ENCODE results near the gene NPM1.
"Not testable (repeated sequence)": the region's sequence is repeated elsewhere in the genome, so short reads cannot be mapped to it uniquely, and the experiment has no call there.

NPM1 gene

DNA sequence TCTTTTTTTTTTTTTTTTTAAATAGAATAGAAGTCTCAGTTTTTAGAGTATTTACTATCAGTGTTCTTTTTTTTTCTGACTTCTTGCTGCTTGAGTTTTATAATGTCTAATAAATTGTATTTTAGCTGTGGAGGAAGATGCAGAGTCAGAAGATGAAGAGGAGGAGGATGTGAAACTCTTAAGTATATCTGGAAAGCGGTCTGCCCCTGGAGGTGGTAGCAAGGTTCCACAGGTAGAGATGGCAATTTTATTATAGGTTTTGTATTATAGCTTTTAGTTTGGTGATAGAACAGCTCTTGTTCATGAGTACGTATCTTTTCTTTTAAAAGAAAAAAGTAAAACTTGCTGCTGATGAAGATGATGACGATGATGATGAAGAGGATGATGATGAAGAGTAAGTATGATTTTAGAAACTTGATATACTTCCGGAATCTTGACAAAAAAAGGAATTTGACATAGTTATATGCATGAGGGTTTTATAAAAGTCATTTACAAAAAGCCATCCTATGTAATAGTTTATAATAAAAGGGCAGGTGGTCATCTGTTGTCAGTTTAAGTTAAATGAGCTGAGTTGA, 5.0 kb downstream of the NPM1 start:
- H4K20me1 ChIP-seq (ENCODE audit: insufficient read depth, low read length) = peaks cover 93% of the 10 kb centered on the region

DNA sequence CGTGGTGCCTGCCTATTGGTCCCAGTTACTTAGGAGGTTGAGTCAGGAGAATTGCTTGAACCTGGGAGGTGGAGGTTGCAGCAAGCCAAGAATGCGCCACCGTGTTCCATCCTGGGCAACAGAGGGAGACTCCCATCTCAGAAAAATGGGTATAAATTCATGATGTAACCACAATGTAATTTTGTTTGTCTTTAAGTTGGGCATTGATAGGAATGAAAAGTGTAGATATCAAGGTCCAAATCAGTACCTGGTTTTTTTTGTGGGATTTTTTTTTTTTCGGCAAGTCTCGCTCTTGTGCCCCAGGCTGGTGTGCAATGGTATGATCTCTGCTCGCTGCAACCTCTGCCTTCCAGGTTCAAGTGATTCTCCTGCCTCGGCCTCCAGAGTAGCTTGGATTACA, 7.4 kb downstream of the NPM1 start:
- peaks cover 49% of the 10 kb centered on the region for H3F3A ChIP-seq (ENCODE audit: insufficient read depth, low read length)
- no peaks in the 10 kb centered on the region for H3K27me3 ChIP-seq (replicated peaks; ENCODE audit: insufficient read depth, low read length)
- H2AFZ ChIP-seq (ENCODE audit: low read length) = no peak overlapping the region
- peaks cover 51% of the 10 kb centered on the region for H3K36me3 ChIP-seq (replicated peaks; ENCODE audit: insufficient read depth, low read length)
- no peak overlapping the region for H3K4me2 ChIP-seq (ENCODE audit: low read depth, low read length)
- H3K79me2 ChIP-seq (ENCODE audit: low read length) = peaks cover 100% of the 10 kb centered on the region
- no peak overlapping the region for H3K4me3 ChIP-seq (ENCODE audit: low read length)
- H3K9ac ChIP-seq (ENCODE audit: low read length) = no peak overlapping the region
- no peaks in the 10 kb centered on the region for H3K9me2 ChIP-seq (replicated peaks; ENCODE audit: insufficient read depth, low read length)
- H4K20me1 ChIP-seq (ENCODE audit: insufficient read depth, low read length) = peaks cover 100% of the 10 kb centered on the region
- H3K4me1 ChIP-seq (ENCODE audit: low read length) = peaks cover 11% of the 10 kb centered on the region
- TF ChIP-seq EZH2 (optimal IDR thresholded peaks at IDR 0.05; ENCODE audit: low read depth, low read length) (no peak), EZH2phosphoT487 (IDR thresholded peaks at IDR 0.05; ENCODE audit: low read length) (no peak)
- TF ChIP-seq, protein P1, sequence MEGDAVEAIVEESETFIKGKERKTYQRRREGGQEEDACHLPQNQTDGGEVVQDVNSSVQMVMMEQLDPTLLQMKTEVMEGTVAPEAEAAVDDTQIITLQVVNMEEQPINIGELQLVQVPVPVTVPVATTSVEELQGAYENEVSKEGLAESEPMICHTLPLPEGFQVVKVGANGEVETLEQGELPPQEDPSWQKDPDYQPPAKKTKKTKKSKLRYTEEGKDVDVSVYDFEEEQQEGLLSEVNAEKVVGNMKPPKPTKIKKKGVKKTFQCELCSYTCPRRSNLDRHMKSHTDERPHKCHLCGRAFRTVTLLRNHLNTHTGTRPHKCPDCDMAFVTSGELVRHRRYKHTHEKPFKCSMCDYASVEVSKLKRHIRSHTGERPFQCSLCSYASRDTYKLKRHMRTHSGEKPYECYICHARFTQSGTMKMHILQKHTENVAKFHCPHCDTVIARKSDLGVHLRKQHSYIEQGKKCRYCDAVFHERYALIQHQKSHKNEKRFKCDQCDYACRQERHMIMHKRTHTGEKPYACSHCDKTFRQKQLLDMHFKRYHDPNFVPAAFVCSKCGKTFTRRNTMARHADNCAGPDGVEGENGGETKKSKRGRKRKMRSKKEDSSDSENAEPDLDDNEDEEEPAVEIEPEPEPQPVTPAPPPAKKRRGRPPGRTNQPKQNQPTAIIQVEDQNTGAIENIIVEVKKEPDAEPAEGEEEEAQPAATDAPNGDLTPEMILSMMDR (IDR thresholded peaks at IDR 0.05; ENCODE audit: low read length) = no peak
- no peak for DNase-seq
- H3K9me3 ChIP-seq (replicated peaks; ENCODE audit: insufficient read depth, low read length) = no peaks in the 10 kb centered on the region
- no peak overlapping the region for H3K27ac ChIP-seq (ENCODE audit: low read length)

More for the DNA sequence above, 5.0 kb downstream of the NPM1 start:
- Histone ChIP-seq H3K9me3 (replicated peaks; ENCODE audit: insufficient read depth, low read length) (no peaks in the 10 kb centered on the region), H3K4me3 (ENCODE audit: low read length) (no peak overlapping the region), H3K27ac (ENCODE audit: low read length) (no peak overlapping the region), H3K9me2 (replicated peaks; ENCODE audit: insufficient read depth, low read length) (no peaks in the 10 kb centered on the region), H3K36me3 (replicated peaks; ENCODE audit: insufficient read depth, low read length) (peaks cover 44% of the 10 kb centered on the region), H3K9ac (ENCODE audit: low read length) (no peak overlapping the region), H3K4me1 (ENCODE audit: low read length) (peaks cover 11% of the 10 kb centered on the region), H3K79me2 (ENCODE audit: low read length) (peaks cover 100% of the 10 kb centered on the region), H2AFZ (ENCODE audit: low read length) (no peak overlapping the region), H3F3A (ENCODE audit: insufficient read depth, low read length) (peaks cover 51% of the 10 kb centered on the region), H3K4me2 (ENCODE audit: low read depth, low read length) (no peak overlapping the region), H3K27me3 (replicated peaks; ENCODE audit: insufficient read depth, low read length) (no peaks in the 10 kb centered on the region)
- no peak for DNase-seq
- TF ChIP-seq EZH2phosphoT487 (IDR thresholded peaks at IDR 0.05; ENCODE audit: low read length) (no peak), EZH2 (optimal IDR thresholded peaks at IDR 0.05; ENCODE audit: low read depth, low read length) (no peak)
- TF ChIP-seq, protein P1 (IDR thresholded peaks at IDR 0.05; ENCODE audit: low read length) = no peak

DNA sequence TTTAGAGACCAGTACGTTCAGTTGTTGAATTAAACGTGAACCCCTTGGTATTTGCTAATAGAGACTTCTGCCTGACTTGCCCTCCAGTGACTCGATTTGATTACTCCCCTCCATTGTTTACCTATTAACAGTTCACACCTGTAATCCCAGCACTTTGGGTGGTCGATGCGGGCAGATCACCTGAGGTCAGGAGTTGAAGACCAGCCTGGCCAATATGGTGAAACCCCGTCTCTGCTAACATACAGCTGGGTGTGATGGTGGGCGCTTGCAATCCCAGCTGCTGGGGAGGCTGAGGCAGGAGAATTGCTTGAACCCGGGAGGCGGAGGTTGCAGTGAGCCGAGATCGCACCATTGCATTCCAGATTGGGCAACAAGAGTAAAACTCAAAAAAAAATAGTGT, 8.9 kb downstream of the NPM1 start:
- not testable (repeated sequence) for H2AFZ ChIP-seq (ENCODE audit: low read length); H3K9ac ChIP-seq (ENCODE audit: low read length); H3K4me3 ChIP-seq (ENCODE audit: low read length); H3K4me1 ChIP-seq (ENCODE audit: low read length); H3K27ac ChIP-seq (ENCODE audit: low read length); H3K4me2 ChIP-seq (ENCODE audit: low read depth, low read length); H3K27me3 ChIP-seq (replicated peaks; ENCODE audit: insufficient read depth, low read length); H3K9me2 ChIP-seq (replicated peaks; ENCODE audit: insufficient read depth, low read length); DNase-seq; H3K9me3 ChIP-seq (replicated peaks; ENCODE audit: insufficient read depth, low read length)
- H3K36me3 ChIP-seq (replicated peaks; ENCODE audit: insufficient read depth, low read length) = peaks cover 58% of the 10 kb centered on the region
- H3K79me2 ChIP-seq (ENCODE audit: low read length) = peaks cover 100% of the 10 kb centered on the region
- H4K20me1 ChIP-seq (ENCODE audit: insufficient read depth, low read length) = peaks cover 100% of the 10 kb centered on the region
- peaks cover 55% of the 10 kb centered on the region for H3F3A ChIP-seq (ENCODE audit: insufficient read depth, low read length)

DNA sequence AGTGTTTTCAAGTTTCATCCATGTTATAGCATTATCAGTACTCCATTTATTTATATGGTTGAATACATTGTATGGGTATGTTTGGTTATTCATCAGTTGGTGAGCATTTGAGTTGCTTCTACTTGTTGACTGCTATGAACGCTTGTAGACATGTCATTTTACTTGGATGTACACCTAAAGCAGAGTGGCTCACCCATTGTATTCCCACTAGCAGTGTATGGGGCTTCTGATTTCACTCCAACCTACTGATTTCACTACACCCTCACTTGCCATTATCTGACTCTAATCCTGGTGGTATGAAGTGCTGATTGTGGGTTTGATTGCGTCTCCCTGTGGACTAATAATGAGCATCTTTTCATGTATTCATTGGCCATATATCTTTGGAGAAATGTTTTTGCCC, 9.5 kb downstream of the NPM1 start:
- no peaks in the 10 kb centered on the region for H3K9me3 ChIP-seq (replicated peaks; ENCODE audit: insufficient read depth, low read length)
- no peak overlapping the region for H3K4me2 ChIP-seq (ENCODE audit: low read depth, low read length)
- H3K36me3 ChIP-seq (replicated peaks; ENCODE audit: insufficient read depth, low read length) = peaks cover 55% of the 10 kb centered on the region
- peaks cover 5% of the 10 kb centered on the region; the same call in 1 of the 2 replicates for H3K4me1 ChIP-seq (ENCODE audit: low read length)
- H3K79me2 ChIP-seq (ENCODE audit: low read length) = peaks cover 97% of the 10 kb centered on the region
- H4K20me1 ChIP-seq (ENCODE audit: insufficient read depth, low read length) = peaks cover 97% of the 10 kb centered on the region
- TF ChIP-seq EZH2phosphoT487 (IDR thresholded peaks at IDR 0.05; ENCODE audit: low read length) = no peak
- TF ChIP-seq, protein P1 (IDR thresholded peaks at IDR 0.05; ENCODE audit: low read length) = no peak
- DNase-seq = no peak
- peaks cover 51% of the 10 kb centered on the region for H3F3A ChIP-seq (ENCODE audit: insufficient read depth, low read length)
- no peak overlapping the region for H3K4me3 ChIP-seq (ENCODE audit: low read length)
- H3K9ac ChIP-seq (ENCODE audit: low read length) = no peak overlapping the region
- H3K27ac ChIP-seq (ENCODE audit: low read length) = no peak overlapping the region
- no peaks in the 10 kb centered on the region for H3K9me2 ChIP-seq (replicated peaks; ENCODE audit: insufficient read depth, low read length)
- no peak overlapping the region for H2AFZ ChIP-seq (ENCODE audit: low read length)
- no peaks in the 10 kb centered on the region for H3K27me3 ChIP-seq (replicated peaks; ENCODE audit: insufficient read depth, low read length)
